ENCODE results near the gene BEST3.
"Not testable (repeated sequence)": the region's sequence is repeated elsewhere in the genome, so short reads cannot be mapped to it uniquely, and the experiment has no call there.

BEST3 gene

GRCh38 chr12:69608114-69608513 is 91.0 kb downstream of the BEST3 start:
- no peak for TF ChIP-seq CTCF (IDR thresholded peaks at IDR 0.05; ENCODE audit: insufficient read depth, missing control alignments)
- DNase-seq (ENCODE audit: insufficient read length, low spot score) (no peak), FAIRE-seq (no peak)

- FAIRE-seq; DNase-seq (ENCODE audit: insufficient read length, low spot score): not testable (repeated sequence)
Measured at GRCh38 chr12:69604275-69604674, 94.8 kb downstream of the BEST3 start.
